ENCODE measurements around the gene GNAI1. TPM values are rescaled to one million over a fixed set of nuclear protein-coding genes. Genes with fewer than 3 reads are reported as not detected.

GNAI1 gene
- total RNA-seq, 4 donors from 2014 or later, result 17.2 to 74.0 (median 38.2) TPM

DNA sequence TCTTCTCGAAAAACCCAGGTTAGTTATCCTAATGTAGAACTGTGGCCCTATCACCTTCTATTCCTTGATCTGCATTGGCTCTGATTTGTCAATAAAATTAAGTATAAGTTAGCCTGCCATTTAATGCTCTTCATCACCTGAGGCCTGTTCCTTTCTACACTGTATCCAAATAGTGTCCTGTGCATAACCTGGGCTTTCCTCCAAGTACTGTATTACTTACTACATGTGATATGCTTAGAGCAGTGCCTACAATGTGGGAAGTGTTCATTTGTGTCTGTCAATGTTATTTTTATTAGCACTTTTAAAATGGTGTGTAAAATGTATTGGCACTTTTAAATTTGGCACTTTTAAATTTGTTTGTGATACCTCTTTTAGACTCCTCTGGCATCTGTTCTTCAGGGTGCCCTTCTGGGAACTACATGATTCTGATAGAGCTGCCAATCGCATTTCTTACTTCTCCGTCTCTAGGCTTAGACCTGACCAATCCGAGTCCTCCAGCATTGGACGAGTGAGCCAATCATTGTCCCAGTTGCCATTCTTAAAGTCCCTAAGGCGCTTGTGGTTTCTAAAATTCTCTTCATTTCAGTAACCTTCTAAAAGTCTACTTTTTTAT lies 85.5 kb downstream of the GNAI1 start:
- intact Hi-C loops (cut with DNase I; ENCODE audit: low total_unique reads), result no loop called here
- H3K36me3 ChIP-seq, result no peaks in the 10 kb centered on the region
- no peak overlapping the region for H3K27ac ChIP-seq
- H3K4me1 ChIP-seq, result no peaks in the 10 kb centered on the region
- DNase-seq, result no peak
- H3K27me3 ChIP-seq, result no peaks in the 10 kb centered on the region
- TF ChIP-seq, protein P1, sequence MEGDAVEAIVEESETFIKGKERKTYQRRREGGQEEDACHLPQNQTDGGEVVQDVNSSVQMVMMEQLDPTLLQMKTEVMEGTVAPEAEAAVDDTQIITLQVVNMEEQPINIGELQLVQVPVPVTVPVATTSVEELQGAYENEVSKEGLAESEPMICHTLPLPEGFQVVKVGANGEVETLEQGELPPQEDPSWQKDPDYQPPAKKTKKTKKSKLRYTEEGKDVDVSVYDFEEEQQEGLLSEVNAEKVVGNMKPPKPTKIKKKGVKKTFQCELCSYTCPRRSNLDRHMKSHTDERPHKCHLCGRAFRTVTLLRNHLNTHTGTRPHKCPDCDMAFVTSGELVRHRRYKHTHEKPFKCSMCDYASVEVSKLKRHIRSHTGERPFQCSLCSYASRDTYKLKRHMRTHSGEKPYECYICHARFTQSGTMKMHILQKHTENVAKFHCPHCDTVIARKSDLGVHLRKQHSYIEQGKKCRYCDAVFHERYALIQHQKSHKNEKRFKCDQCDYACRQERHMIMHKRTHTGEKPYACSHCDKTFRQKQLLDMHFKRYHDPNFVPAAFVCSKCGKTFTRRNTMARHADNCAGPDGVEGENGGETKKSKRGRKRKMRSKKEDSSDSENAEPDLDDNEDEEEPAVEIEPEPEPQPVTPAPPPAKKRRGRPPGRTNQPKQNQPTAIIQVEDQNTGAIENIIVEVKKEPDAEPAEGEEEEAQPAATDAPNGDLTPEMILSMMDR (IDR thresholded peaks at IDR 0.05), result no peak
- TF ChIP-seq POLR2A (IDR thresholded peaks at IDR 0.05), result no peak
- H3K9me3 ChIP-seq, result no peaks in the 10 kb centered on the region
- H3K4me3 ChIP-seq, result no peak overlapping the region

DNA sequence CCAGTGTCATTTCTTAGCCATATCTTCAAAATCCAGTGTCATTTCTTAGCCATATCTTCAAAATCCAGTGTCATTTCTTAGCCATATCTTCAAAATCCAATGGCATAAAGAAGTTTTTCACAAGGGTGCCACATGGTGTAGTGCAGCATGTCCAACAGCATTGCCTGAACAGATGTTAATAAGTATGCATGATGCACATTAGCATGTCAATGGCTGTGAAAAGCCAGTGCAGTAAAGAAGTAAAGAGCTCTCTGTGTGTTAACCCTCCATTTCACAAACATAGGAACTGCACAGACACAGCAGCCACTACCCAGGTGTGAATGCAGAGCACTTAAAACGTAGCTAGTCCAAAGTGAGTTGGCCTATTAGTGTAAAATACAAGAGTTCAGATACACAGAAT lies 89.8 kb downstream of the GNAI1 start:
- intact Hi-C loops (cut with DNase I; ENCODE audit: low total_unique reads), result no loop called here
- Histone ChIP-seq H3K27me3 (no peaks in the 10 kb centered on the region), H3K27ac (no peak overlapping the region), H3K4me1 (no peaks in the 10 kb centered on the region), H3K4me3 (no peak overlapping the region), H3K36me3 (no peaks in the 10 kb centered on the region), H3K9me3 (no peaks in the 10 kb centered on the region)
- no peak for DNase-seq
- TF ChIP-seq POLR2A (IDR thresholded peaks at IDR 0.05), result no peak
- TF ChIP-seq, protein P1 (IDR thresholded peaks at IDR 0.05), result no peak

GRCh38 chr7:80225361-80225760 lies 90.7 kb downstream of the GNAI1 start:
- DNase-seq, result no peak
- Histone ChIP-seq H3K9me3 (no peaks in the 10 kb centered on the region), H3K4me3 (no peak overlapping the region), H3K36me3 (no peaks in the 10 kb centered on the region), H3K27ac (no peak overlapping the region), H3K4me1 (no peaks in the 10 kb centered on the region), H3K27me3 (no peaks in the 10 kb centered on the region)
- TF ChIP-seq, protein P1 (IDR thresholded peaks at IDR 0.05), result no peak
- TF ChIP-seq POLR2A (IDR thresholded peaks at IDR 0.05), result no peak
- intact Hi-C loops (cut with DNase I; ENCODE audit: low total_unique reads), result no loop called here

- intact Hi-C loops (cut with DNase I; ENCODE audit: low total_unique reads), result no loop called here
- DNase-seq, result no peak
- no peak overlapping the region for H3K4me3 ChIP-seq
- H3K4me1 ChIP-seq, result no peaks in the 10 kb centered on the region
- no peak overlapping the region for H3K27ac ChIP-seq
- no peaks in the 10 kb centered on the region for H3K36me3 ChIP-seq
- H3K27me3 ChIP-seq, result no peaks in the 10 kb centered on the region
- no peaks in the 10 kb centered on the region for H3K9me3 ChIP-seq
- TF ChIP-seq POLR2A (IDR thresholded peaks at IDR 0.05), result no peak
- TF ChIP-seq, protein P1 (IDR thresholded peaks at IDR 0.05), result no peak
These were observed 92.0 kb downstream of the GNAI1 start for GRCh38 chr7:80226629-80227028.

GRCh38 chr7:80230327-80230726 lies 95.7 kb downstream of the GNAI1 start:
- no peaks in the 10 kb centered on the region for H3K27me3 ChIP-seq
- no peaks in the 10 kb centered on the region for H3K9me3 ChIP-seq
- H3K4me1 ChIP-seq, result no peaks in the 10 kb centered on the region
- TF ChIP-seq POLR2A (IDR thresholded peaks at IDR 0.05), result no peak
- TF ChIP-seq, protein P1 (IDR thresholded peaks at IDR 0.05), result no peak
- intact Hi-C loops (cut with DNase I; ENCODE audit: low total_unique reads), result no loop called here
- no peak overlapping the region for H3K27ac ChIP-seq
- no peak overlapping the region for H3K4me3 ChIP-seq
- no peak for DNase-seq
- H3K36me3 ChIP-seq, result no peaks in the 10 kb centered on the region

All from uterus (tissue), 4 donors.